Activated naive CD4-positive, alpha-beta T cell treated with anti-CD3 and anti-CD28 coated beads for 36 hours (primary cell): ENCODE results near the gene ZNF385B. TPM values are rescaled to one million over a fixed set of nuclear protein-coding genes. Genes with fewer than 3 reads are reported as not detected.

Experiments used
- CTCF ChIA-PET: fragments of 350-600 bp; sonication (Branson Sonifier 250); formaldehyde crosslinking; loops from one replicate; lab custom pipeline; 2021; ENCODE audit warnings: antibody characterized with exemption; lab: Charles Lee
- DNase-seq: peaks from one replicate; pipeline ENCODE4 v3.0.0-alpha.2; 2020
- H3K27ac Mint-ChIP-seq: one replicate; pipeline ENCODE4 v1.8.0; 2021; ENCODE audit warnings: mild to moderate bottlenecking, mixed read lengths
- H3K27me3 Mint-ChIP-seq: one replicate; pipeline ENCODE4 v1.8.0; 2021; ENCODE audit warnings: low read depth, mixed read lengths
- H3K36me3 Mint-ChIP-seq: one replicate; pipeline ENCODE4 v1.8.0; 2021; ENCODE audit warnings: low read depth, mixed read lengths
- H3K4me1 Mint-ChIP-seq: one replicate; pipeline ENCODE4 v1.8.0; 2021; ENCODE audit warnings: low read depth, mixed read lengths
- H3K4me3 Mint-ChIP-seq: one replicate; pipeline ENCODE4 v1.8.0; 2021; ENCODE audit warnings: mild to moderate bottlenecking, moderate library complexity, mixed read lengths
- H3K9me3 Mint-ChIP-seq: one replicate; pipeline ENCODE4 v1.8.0; 2021; ENCODE audit warnings: mixed read lengths
- intact Hi-C: fragments of 100-400 bp; cut with micrococcal nuclease; formaldehyde crosslinking; loops from one replicate; pipeline ENCODE4 v1.15.1; 2023
- total RNA-seq, 2 experiments: library from RNA; stranded (reverse); gene quantifications; one replicate each; pipeline ENCODE4 v1.2.3, GENCODE V29; 2021

Gene ZNF385B
- total RNA-seq, 2 experiments from 2014 or later = not detected

DNA sequence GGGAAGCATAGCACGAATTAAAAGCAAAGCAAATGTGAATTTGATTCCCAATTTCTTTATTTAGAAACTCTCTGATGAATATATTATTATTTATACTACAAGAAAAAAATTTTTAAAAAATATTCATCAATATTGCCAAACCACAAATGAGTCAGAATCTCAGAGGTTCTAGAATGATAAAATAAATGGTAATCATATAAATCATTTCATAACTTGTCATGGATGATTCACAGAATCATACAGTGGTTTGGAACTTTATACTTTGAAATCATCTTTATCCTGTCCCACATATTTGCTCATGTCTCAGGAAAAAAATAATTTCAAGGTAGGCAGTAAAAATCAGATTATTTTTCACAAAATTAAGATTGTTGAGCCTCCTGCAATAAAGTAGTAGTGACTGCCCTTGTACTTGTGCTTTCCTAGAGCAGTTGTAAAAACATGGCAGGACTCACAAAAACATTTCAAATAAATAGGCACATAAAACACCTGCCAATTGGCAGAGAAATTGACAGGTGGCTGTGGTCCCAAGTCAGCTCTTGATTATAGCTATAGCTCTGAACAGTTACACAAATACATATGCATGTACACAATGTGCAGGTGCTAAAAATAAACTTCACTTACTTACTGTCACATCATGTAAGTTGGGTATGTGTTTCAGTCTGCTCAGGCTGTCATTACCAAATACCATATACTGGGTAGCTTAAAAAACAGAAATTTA, 322.8 kb downstream of the ZNF385B start:
- H3K4me3 Mint-ChIP-seq = no peak overlapping the region
- peaks cover 4% of the 10 kb centered on the region for H3K9me3 Mint-ChIP-seq
- no peak overlapping the region for H3K27ac Mint-ChIP-seq
- no peaks in the 10 kb centered on the region for H3K4me1 Mint-ChIP-seq
- peaks cover 1% of the 10 kb centered on the region for H3K36me3 Mint-ChIP-seq
- CTCF ChIA-PET = no interaction called here
- intact Hi-C loops = no loop called here
- no peak for DNase-seq
- H3K27me3 Mint-ChIP-seq = peaks cover 2% of the 10 kb centered on the region

DNA sequence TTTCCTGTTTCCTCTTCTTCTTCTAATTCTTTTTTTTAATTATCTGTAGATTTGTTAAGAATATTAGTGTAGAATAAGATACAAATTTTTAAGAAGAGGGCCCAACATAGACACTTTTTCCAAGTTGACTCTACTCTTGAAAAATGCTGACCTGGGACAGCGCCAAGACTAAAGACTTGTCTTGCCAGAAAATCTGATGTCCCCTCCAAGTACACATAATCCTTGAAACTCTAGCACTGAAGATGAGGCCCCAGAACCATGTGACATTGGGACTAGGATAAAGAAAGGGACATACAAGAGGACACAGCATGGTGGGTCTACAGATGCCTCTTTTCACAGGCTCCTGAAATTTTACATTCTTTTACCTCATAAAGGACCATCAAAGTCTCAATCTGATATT, 325.2 kb downstream of the ZNF385B start:
- DNase-seq = no peak
- no peak overlapping the region for H3K27ac Mint-ChIP-seq
- intact Hi-C loops = no loop called here
- no peaks in the 10 kb centered on the region for H3K4me1 Mint-ChIP-seq
- CTCF ChIA-PET = no interaction called here
- peaks cover 2% of the 10 kb centered on the region for H3K27me3 Mint-ChIP-seq
- H3K4me3 Mint-ChIP-seq = no peak overlapping the region
- H3K36me3 Mint-ChIP-seq = peaks cover 1% of the 10 kb centered on the region
- H3K9me3 Mint-ChIP-seq = peaks cover 4% of the 10 kb centered on the region

DNA sequence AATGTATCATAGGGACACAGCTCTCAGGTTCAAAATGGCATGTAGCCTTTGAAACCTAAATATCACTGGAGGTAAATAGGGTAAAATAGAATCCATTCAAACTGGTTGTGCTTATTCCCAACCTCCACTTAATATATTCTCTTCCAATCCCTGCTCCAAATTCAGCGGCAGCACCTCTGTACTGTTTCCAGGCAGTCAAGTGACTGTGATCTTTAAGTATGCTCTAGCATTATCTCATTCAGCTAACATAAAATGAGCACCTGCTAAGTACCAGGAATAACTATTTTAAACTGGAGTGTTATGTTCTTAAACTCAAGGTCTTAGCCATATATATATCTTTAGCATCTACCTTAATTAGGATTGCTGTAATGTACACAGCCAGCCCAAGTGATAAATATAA, 327.5 kb downstream of the ZNF385B start:
- Mint-ChIP-seq H3K9me3 (peaks cover under 1% of the 10 kb centered on the region), H3K36me3 (no peaks in the 10 kb centered on the region), H3K27ac (no peak overlapping the region), H3K27me3 (no peaks in the 10 kb centered on the region), H3K4me3 (no peak overlapping the region), H3K4me1 (no peaks in the 10 kb centered on the region)
- intact Hi-C loops = no loop called here
- CTCF ChIA-PET = no interaction called here
- DNase-seq = no peak

DNA sequence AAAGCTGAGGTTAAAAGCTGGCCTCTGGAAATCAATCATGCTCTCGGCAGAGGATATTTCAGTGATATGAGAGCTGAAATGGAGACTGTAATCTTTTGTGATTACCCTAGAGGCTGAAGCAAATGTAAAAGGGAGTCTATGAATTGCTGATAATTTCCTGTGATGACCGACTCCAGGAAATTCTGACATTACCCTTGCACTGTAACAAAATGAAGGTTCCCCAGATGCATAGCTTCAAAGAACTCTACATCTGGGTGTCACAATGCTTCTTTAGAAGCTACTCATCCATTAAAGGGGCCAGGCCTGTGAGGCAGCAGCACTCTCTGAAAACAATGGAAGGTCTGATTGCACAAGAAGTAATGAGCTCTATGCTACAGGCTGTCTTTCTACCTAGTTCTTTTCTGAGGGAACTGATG, 328.5 kb downstream of the ZNF385B start:
- no peak overlapping the region for H3K27ac Mint-ChIP-seq
- CTCF ChIA-PET = no interaction called here
- no peaks in the 10 kb centered on the region for H3K9me3 Mint-ChIP-seq
- intact Hi-C loops = no loop called here
- no peaks in the 10 kb centered on the region for H3K36me3 Mint-ChIP-seq
- H3K4me1 Mint-ChIP-seq = no peaks in the 10 kb centered on the region
- no peak for DNase-seq
- H3K27me3 Mint-ChIP-seq = no peaks in the 10 kb centered on the region
- H3K4me3 Mint-ChIP-seq = no peak overlapping the region

DNA sequence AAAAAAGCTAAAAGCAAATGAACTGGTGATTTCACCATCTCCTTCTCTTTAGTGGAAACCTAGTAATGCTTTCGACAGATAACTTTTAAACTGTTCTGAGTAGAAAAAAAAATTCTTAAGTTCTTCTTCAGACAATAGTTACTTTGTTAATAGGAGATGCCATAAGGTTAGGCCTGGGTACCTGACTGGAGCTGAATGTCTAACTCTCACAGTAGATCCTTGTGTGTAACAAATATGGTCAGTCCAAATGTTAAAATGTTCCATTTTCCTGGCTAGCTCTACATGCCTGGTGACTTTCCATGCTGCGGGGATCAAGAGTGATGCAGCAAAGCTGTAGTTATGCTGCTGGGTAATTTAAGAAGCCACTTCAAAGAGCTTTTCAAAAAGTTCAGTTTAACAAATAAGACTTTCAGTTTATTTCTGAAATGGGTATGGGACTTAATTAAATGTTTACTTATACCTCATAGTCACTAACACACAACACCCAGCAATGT, 332.8 kb downstream of the ZNF385B start:
- CTCF ChIA-PET = no interaction called here
- Mint-ChIP-seq H3K4me3 (no peak overlapping the region), H3K9me3 (no peaks in the 10 kb centered on the region), H3K4me1 (no peaks in the 10 kb centered on the region), H3K27ac (no peak overlapping the region), H3K27me3 (no peaks in the 10 kb centered on the region), H3K36me3 (no peaks in the 10 kb centered on the region)
- intact Hi-C loops = no loop called here
- DNase-seq = no peak

DNA sequence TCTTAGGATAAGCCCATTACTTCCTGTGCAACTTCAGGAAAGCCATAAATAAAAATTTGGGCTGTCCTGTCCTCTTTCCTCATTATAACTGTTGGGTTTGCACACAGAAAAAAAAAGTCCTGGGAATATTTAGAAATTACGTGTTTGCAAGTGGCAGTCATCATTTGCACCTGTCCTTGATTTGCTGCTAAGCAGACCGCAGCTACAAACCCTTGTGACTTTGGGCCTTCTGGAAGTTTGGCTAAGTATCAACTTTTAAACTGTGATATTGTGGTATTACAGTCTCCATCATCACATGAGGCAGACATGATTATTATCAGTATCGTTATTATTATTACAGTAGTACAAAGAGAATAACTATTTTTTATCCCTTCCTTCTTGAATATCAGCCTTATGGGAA, 336.1 kb downstream of the ZNF385B start:
- DNase-seq = no peak
- intact Hi-C loops = no loop called here
- Mint-ChIP-seq H3K36me3 (no peaks in the 10 kb centered on the region), H3K4me1 (no peaks in the 10 kb centered on the region), H3K4me3 (no peak overlapping the region), H3K9me3 (no peaks in the 10 kb centered on the region), H3K27me3 (peaks cover 4% of the 10 kb centered on the region), H3K27ac (no peak overlapping the region)
- CTCF ChIA-PET = no interaction called here

DNA sequence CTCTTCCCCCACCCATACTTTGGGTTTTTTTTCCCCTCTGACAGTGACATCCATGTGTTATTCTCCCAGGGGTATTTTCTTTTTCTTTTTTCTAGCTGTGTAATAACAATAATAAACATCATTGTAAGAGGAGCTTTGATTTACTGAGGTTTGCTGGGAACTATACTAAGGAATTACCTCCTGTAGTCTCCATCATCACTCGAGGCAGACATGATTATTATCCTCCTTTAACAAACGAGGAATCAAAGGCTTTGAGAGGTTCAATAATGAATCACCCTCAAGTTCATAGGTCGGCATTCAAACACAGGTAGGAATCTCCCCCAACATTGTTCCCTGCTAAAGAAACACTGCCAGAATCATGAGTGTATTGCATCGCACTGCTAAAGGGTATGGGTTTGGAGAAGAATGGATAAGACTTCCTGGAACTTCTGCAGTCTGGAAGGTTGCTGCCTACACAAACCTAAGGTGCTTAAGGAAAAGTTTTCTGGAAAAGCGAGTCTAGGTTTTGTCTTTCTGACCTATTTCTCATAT, 336.5 kb downstream of the ZNF385B start:
- no peak overlapping the region for H3K4me3 Mint-ChIP-seq
- no peak overlapping the region for H3K27ac Mint-ChIP-seq
- no peak for DNase-seq
- H3K9me3 Mint-ChIP-seq = no peaks in the 10 kb centered on the region
- CTCF ChIA-PET = no interaction called here
- peaks cover 4% of the 10 kb centered on the region for H3K27me3 Mint-ChIP-seq
- intact Hi-C loops = no loop called here
- H3K36me3 Mint-ChIP-seq = no peaks in the 10 kb centered on the region
- H3K4me1 Mint-ChIP-seq = no peaks in the 10 kb centered on the region

DNA sequence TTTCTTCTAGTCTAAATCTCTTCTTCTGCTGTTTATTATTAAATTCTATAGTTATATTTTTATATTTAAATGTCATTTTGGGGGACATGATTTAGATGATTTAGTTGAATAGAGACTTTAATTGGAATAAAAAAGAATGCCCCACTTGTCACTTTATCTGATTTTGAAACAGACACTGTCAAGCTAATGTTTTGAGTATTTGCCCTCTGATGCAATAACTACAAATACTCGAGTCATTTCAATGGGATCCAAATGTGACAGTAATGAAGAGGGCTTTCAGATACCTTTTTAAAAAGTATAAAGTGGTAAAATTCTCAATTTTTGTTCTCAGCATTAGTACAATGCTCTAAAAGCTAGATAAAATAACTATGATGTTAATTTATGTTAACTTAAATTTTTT, 339.5 kb downstream of the ZNF385B start:
- Mint-ChIP-seq H3K36me3 (no peaks in the 10 kb centered on the region), H3K27ac (no peak overlapping the region), H3K27me3 (peaks cover 4% of the 10 kb centered on the region), H3K4me3 (no peak overlapping the region), H3K4me1 (no peaks in the 10 kb centered on the region), H3K9me3 (no peaks in the 10 kb centered on the region)
- CTCF ChIA-PET = no interaction called here
- DNase-seq = no peak
- intact Hi-C loops = no loop called here

DNA sequence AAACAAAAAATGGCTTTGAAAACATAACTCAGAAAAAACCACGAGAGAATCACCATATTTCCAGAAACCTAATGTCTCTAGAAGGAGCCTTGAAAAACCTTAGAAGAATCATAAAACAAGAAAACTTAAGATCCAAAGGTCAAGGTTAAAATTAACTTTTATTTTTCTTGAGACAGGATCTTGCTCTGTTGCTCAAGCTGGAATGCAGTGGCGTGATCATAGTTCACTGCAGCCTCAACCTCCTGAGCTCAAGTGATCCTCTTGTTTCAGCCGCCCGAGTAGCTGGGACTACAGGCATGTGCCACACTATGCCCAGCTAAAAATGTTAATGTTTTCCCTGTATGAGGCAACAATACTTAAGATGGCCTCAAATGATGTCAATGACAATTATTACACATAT, 342.6 kb downstream of the ZNF385B start:
- CTCF ChIA-PET = no interaction called here
- no peak overlapping the region for H3K4me3 Mint-ChIP-seq
- H3K4me1 Mint-ChIP-seq = no peaks in the 10 kb centered on the region
- H3K9me3 Mint-ChIP-seq = no peaks in the 10 kb centered on the region
- peaks cover 4% of the 10 kb centered on the region for H3K27me3 Mint-ChIP-seq
- DNase-seq = no peak
- H3K27ac Mint-ChIP-seq = no peak overlapping the region
- H3K36me3 Mint-ChIP-seq = no peaks in the 10 kb centered on the region
- intact Hi-C loops = no loop called here

DNA sequence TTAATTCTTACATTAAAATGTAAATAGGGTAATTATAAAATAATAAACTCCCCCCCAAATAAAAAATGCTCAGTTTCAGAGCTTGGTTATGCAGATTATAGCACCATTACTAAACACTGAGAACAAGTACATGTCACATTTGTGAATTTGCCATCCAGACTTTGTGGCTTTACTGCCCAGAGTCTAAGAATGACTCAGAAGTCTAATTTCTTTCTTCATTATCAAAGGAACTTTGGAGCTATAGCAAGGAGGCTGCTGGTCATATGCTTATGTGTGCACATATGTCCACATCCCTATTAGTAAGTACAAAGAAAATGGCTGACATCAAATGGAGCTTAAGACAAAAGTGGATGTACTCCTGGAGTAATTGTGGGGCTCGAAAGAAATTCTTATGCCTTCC, 348.2 kb downstream of the ZNF385B start:
- no peak overlapping the region for H3K4me3 Mint-ChIP-seq
- no peak overlapping the region for H3K27ac Mint-ChIP-seq
- H3K4me1 Mint-ChIP-seq = no peaks in the 10 kb centered on the region
- intact Hi-C loops = no loop called here
- no peaks in the 10 kb centered on the region for H3K36me3 Mint-ChIP-seq
- DNase-seq = no peak
- no peaks in the 10 kb centered on the region for H3K27me3 Mint-ChIP-seq
- CTCF ChIA-PET = no interaction called here
- no peaks in the 10 kb centered on the region for H3K9me3 Mint-ChIP-seq

DNA sequence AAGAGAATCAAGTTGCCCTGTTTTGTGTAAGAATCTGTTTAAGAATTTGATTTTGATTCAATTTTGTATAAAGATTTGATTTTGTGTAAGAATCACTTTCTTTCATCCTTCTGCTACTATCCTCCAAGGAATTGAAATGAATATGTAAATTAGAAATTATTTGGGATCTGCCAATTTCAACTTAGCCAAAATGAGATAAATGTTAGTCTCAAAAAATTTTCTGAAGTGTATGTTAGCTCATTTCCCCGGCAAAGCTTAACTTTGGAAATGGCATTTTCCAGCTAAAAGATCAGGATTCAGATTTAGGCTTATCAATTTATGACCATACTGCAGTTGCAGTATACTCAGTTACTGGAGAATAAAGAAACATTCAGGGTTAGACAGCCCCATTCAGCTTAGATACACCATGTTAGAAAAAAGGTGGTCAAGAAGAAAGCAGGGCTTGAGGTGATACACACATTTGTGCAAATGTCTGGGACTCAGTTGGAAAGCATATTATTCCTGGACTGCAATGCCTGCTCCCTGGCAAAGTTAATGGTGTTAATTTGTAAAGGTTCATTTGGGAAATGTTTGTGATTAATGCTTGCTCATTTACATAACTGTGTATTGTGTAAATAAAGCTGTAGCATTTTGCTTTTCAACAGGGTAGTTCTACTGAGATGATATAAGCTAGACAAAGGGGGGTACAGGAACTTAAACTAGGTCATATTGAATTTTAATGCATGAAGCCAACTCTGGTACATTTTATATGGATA, 349.0 kb downstream of the ZNF385B start:
- CTCF ChIA-PET = no interaction called here
- H3K4me1 Mint-ChIP-seq = no peaks in the 10 kb centered on the region
- intact Hi-C loops = no loop called here
- no peak overlapping the region for H3K4me3 Mint-ChIP-seq
- no peaks in the 10 kb centered on the region for H3K27me3 Mint-ChIP-seq
- H3K36me3 Mint-ChIP-seq = no peaks in the 10 kb centered on the region
- H3K9me3 Mint-ChIP-seq = no peaks in the 10 kb centered on the region
- DNase-seq = no peak
- no peak overlapping the region for H3K27ac Mint-ChIP-seq

DNA sequence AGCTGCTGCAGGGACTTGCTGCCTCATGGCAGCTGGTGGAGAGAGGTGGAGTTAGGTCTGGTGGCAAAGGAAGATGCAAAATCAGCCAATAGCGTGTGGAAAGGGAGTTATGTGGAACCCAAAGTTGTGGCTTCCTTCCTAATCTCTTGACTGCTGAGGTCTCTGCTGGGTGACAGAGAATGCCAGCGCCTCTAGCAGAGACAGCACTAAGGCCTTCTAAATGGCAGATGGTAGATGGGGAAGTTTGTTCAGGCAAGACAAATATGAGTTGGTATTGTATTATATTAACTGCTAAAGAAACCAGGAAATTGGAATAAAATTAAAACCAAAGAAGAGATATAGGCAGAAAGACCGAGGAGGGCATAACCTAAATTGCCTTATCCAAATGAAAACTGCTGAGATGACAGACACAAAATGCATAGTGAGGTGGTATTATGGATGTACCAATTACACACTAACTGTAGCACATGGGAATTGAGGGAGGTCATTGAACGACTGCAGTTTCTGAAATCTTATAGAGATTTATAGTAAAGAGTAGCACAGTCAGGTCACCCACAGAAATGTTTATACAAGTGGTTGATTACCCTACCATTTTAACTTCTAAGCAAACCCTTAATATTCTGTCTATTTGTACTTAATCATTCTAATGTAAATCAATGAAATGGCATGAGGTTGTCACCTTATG, 350.2 kb downstream of the ZNF385B start:
- CTCF ChIA-PET = no interaction called here

More for the DNA sequence above, 350.2 kb downstream of the ZNF385B start:
- intact Hi-C loops = no loop called here
- Mint-ChIP-seq H3K36me3 (no peaks in the 10 kb centered on the region), H3K27ac (no peak overlapping the region), H3K4me1 (no peaks in the 10 kb centered on the region), H3K4me3 (no peak overlapping the region), H3K27me3 (no peaks in the 10 kb centered on the region), H3K9me3 (no peaks in the 10 kb centered on the region)
- DNase-seq = no peak
